Peyer's patch (tissue), 4 donors: Measurements from ENCODE around the gene ABHD13. TPM values are rescaled to one million over a fixed set of nuclear protein-coding genes. Genes with fewer than 3 reads are reported as not detected.
"Not testable (repeated sequence)": the region's sequence is repeated elsewhere in the genome, so short reads cannot be mapped to it uniquely, and the experiment has no call there.

Experiments
- DNase-seq, 3 donors: peaks; one replicate each; pipeline ENCODE4 v3.0.0-alpha.2; 2017 to 2019
- H3K27ac ChIP-seq, 4 donors: fragments of 200-600 bp; sonication (generic); one replicate each; pipeline ENCODE4 v1.5.1; 2016 to 2019
- H3K27me3 ChIP-seq, 2 donors: fragments of 200-600 bp; sonication (generic); one replicate each; pipeline ENCODE4 v1.5.1; 2019
- H3K36me3 ChIP-seq, 3 donors: fragments of 200-600 bp; sonication (generic); one replicate each; pipeline ENCODE4 v1.5.1; 2016 to 2019
- H3K4me1 ChIP-seq, 4 donors: fragments of 200-600 bp; sonication (generic); one replicate each; pipeline ENCODE4 v1.5.1; 2016 to 2019
- H3K4me3 ChIP-seq, 4 donors: fragments of 200-600 bp; sonication (generic); 1 replicate in 3 of 4; 2 replicates in 1 of 4; pipeline ENCODE4 v1.5.1; 2016 to 2019; ENCODE audit warnings: mild to moderate bottlenecking in 1 of 4
- H3K9me3 ChIP-seq, 4 donors: fragments of 200-600 bp; sonication (generic); one replicate each; pipeline ENCODE4 v1.5.1; 2016 to 2019; ENCODE audit warnings: mild to moderate bottlenecking in 1 of 4
- POLR2A ChIP-seq, 2 donors: fragments of 450-650 bp; IDR thresholded peaks; one replicate each; pipeline ENCODE4 v1.5.1; 2017; ENCODE audit warnings: antibody characterized with exemption in 2 of 2, mild to moderate bottlenecking in 2 of 2, moderate library complexity in 2 of 2
- total RNA-seq, 4 donors: library from RNA; depleted of rRNA; stranded (reverse); fragments of >200 nt; gene quantifications; one replicate each; pipeline ENCODE4 v1.1.0, GENCODE V29; 2016
- TF ChIP-seq, protein P1 (sequence below), 6 experiments: fragments of 450-650 bp in 4 of 6; fragments of 200-600 bp in 2 of 6; sonication (generic) in 1 of 6; IDR thresholded peaks; one replicate each; pipeline ENCODE4 v1.5.1; 2017 to 2019; ENCODE audit warnings: antibody characterized with exemption in 6 of 6, mild to moderate bottlenecking in 3 of 6, moderate library complexity in 1 of 6

ABHD13 gene
- total RNA-seq, 4 donors from 2014 or later = 5.8 to 14.9 (median 10.0) TPM

DNA sequence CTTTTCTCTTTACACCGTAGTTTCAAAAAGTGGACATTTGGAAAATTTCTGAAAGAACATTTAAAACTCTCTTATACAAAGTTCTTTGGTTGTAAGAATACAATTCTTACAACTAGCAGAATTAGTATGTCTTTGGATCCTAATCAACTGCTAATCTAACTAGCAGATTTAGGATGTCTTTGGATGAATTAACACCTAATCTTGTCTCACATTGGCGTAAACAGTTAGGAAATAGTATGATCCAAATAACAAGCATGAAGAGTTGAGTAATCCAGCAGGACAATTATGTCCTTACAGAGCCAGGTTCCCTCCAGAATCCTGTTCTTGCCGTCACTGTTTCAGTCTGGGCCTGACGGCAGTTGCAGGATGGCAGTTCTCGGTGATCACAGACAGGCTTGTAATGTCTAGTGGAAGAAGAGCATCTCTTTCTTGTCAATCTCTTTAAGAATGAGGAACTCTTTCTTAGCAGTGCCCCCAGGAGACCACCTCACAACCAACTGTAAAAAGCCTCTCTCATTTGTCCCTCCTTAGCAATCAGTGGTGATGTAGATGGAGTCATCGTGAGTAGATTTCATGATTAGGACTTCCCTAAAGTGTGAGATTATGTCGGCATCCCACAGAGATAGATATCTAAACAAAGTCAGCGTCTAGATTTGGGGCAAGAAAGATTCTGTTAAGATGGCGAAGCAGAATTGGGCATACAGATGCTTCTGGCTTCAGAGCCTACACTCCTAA lies 45.6 kb downstream of the ABHD13 start:
- H3K36me3 ChIP-seq = no peaks in the 10 kb centered on the region
- TF ChIP-seq POLR2A (IDR thresholded peaks at IDR 0.05) = no peak
- TF ChIP-seq, protein P1, sequence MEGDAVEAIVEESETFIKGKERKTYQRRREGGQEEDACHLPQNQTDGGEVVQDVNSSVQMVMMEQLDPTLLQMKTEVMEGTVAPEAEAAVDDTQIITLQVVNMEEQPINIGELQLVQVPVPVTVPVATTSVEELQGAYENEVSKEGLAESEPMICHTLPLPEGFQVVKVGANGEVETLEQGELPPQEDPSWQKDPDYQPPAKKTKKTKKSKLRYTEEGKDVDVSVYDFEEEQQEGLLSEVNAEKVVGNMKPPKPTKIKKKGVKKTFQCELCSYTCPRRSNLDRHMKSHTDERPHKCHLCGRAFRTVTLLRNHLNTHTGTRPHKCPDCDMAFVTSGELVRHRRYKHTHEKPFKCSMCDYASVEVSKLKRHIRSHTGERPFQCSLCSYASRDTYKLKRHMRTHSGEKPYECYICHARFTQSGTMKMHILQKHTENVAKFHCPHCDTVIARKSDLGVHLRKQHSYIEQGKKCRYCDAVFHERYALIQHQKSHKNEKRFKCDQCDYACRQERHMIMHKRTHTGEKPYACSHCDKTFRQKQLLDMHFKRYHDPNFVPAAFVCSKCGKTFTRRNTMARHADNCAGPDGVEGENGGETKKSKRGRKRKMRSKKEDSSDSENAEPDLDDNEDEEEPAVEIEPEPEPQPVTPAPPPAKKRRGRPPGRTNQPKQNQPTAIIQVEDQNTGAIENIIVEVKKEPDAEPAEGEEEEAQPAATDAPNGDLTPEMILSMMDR (IDR thresholded peaks at IDR 0.05) = no peak
- H3K9me3 ChIP-seq = no peaks in the 10 kb centered on the region
- H3K27ac ChIP-seq = no peak overlapping the region
- no peak overlapping the region for H3K4me3 ChIP-seq
- no peaks in the 10 kb centered on the region for H3K27me3 ChIP-seq
- H3K4me1 ChIP-seq = no peaks in the 10 kb centered on the region
- DNase-seq = no peak

DNA sequence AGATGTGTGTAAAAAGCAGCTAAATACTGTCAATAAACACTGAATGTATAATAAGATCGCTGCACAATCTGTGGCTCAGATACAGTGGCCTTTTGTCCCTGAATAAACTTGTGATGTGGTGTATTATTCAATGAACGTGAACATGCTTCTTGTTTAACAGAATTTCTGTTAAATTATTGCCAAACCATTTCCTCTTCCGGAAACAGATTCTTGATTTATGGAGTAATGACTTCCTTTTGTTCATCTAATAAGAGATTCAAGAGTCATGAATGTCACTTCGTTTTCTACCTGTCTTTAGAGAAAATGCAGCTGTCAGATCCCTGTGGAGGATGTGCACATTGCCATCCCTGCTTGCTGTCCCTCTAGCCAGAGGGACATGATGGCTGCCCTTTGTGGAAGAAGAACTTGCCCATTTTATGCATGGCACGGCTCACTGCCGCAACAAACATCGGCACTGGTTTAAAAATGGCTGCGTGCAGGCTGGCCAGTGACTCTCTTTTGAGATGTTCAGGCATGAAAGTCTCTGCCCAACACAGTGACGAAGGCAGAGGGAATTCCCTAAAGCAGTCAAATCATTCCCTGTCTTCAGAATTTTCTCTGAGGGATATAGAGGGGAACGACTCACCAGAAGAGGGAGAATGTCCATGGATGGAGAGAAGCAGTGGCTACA lies 48.3 kb downstream of the ABHD13 start:
- Histone ChIP-seq H3K27me3 (no peaks in the 10 kb centered on the region), H3K9me3 (no peaks in the 10 kb centered on the region), H3K36me3 (no peaks in the 10 kb centered on the region), H3K4me3 (no peak overlapping the region), H3K27ac (no peak overlapping the region), H3K4me1 (peaks cover 0 to 9% (median 0%) of the 10 kb centered on the region in 4 donors)
- TF ChIP-seq, protein P1 (IDR thresholded peaks at IDR 0.05) = no peak
- no peak for TF ChIP-seq POLR2A (IDR thresholded peaks at IDR 0.05)
- no peak for DNase-seq

DNA sequence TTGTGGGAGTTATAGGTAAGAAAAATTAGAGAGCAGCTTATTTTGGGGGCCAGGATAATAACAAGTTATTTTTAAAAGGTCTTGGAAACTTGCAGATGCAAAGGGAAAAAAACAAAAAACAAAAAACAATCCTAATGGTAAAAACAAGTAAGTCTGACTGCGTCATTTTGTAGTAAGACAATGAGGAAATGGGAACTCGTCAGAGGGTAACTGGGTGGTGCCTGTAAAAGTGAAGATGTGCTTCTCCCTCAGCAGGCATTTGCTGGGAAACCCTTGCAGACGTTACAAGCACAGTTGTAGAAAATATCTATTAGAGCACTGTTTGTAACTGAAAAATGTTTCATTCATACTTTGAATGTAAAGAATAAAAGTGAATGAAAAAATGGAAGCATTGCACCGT lies 49.2 kb downstream of the ABHD13 start:
- H3K36me3 ChIP-seq = no peaks in the 10 kb centered on the region
- no peaks in the 10 kb centered on the region for H3K9me3 ChIP-seq
- no peak overlapping the region for H3K27ac ChIP-seq
- H3K4me1 ChIP-seq = peaks cover 0 to 9% (median 0%) of the 10 kb centered on the region in 4 donors
- TF ChIP-seq, protein P1 (IDR thresholded peaks at IDR 0.05) = no peak
- no peak for TF ChIP-seq POLR2A (IDR thresholded peaks at IDR 0.05)
- H3K27me3 ChIP-seq = no peaks in the 10 kb centered on the region
- DNase-seq = no peak
- no peak overlapping the region for H3K4me3 ChIP-seq

DNA sequence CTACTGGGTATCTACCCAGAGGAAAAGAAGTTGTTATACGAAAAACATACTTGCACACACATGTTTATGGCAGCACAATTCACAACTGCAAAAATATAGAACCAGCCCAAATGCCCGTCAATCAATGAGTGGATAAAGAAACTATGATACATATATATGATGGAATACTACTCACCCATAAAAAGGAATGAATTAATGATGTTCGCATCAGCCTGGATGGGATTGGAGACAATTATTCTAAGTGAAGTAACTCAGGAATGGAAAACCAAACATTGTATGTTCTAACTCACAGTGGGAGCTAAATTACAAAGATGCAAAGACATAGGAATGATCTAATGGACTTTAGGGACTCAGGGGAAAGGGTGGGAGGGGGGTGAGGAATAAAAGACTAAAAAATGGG lies 49.7 kb downstream of the ABHD13 start:
- not testable (repeated sequence) for H3K4me1 ChIP-seq, H3K27me3 ChIP-seq, H3K36me3 ChIP-seq, DNase-seq, H3K4me3 ChIP-seq, H3K9me3 ChIP-seq, H3K27ac ChIP-seq

DNA sequence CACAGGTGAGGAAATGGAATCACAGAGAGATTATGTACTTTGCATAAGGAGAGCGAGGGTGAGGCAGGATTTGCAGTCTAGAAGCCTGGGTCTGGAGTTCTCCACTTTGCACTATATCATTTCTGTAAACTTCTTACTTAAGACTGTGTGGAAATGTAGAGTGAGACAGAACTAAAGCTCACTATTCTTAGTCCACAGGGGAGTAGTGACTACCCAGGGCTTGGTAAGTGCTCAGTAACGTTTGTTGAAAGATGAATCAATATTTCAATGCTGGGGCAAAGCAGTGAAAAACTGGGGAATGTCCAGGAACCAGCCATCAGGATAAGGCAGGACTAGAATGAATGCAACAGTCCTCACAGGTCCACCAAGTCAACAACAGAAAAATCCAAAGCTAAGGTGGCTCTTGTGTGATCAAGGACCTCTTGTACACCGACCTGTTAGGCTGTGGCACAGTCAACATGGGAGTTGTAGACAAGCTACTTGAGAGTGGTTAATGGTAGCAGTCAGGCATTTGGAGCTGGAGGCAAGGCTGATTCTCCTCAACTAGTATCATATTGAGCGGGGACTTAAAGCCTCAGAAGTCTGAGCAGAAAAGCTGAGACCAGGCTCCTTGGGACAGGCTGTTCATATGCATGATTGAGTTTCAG lies 50.4 kb downstream of the ABHD13 start:
- peak overlapping the region in 3 of 4 donors; percentile 44 to 73 (median 53) for H3K27ac ChIP-seq
- no peak for DNase-seq
- H3K4me1 ChIP-seq = peaks cover 0 to 9% (median 0%) of the 10 kb centered on the region in 4 donors
- no peak overlapping the region for H3K4me3 ChIP-seq
- H3K27me3 ChIP-seq = no peaks in the 10 kb centered on the region
- H3K9me3 ChIP-seq = no peaks in the 10 kb centered on the region
- TF ChIP-seq, protein P1 (IDR thresholded peaks at IDR 0.05) = no peak
- TF ChIP-seq POLR2A (IDR thresholded peaks at IDR 0.05) = no peak
- H3K36me3 ChIP-seq = no peaks in the 10 kb centered on the region
